GM06990 (cell line): ENCODE data around the gene GP1BB.
"Not testable (repeated sequence)": the region's sequence is repeated elsewhere in the genome, so short reads cannot be mapped to it uniquely, and the experiment has no call there.

ENCODE experiments used
- DNase-seq: peaks from one replicate; pipeline ENCODE4 v3.0.0-alpha.2; 2011; ENCODE audit not compliant: insufficient read length; ENCODE audit errors: extremely low read depth
- H3K27me3 ChIP-seq: replicated peaks from 2 replicates; pipeline ENCODE4 v1.6.0; 2011; ENCODE audit warnings: low read length; ENCODE audit not compliant: control insufficient read depth, insufficient read depth
- H3K36me3 ChIP-seq: 2 replicates; pipeline ENCODE4 v1.5.1; 2011; ENCODE audit warnings: low read length; ENCODE audit not compliant: control insufficient read depth, insufficient read depth
- H3K4me3 ChIP-seq: replicated peaks from 2 replicates; pipeline ENCODE4 v1.5.1; 2011; ENCODE audit warnings: low read depth, mild to moderate bottlenecking, control low read depth, low read length
- CTCF ChIP-seq: IDR thresholded peaks from 2 replicates; pipeline ENCODE4 v1.5.1; 2011; ENCODE audit warnings: low read length, control low read depth, mild to moderate bottlenecking, inconsistent platforms; ENCODE audit not compliant: insufficient read depth, poor library complexity, severe bottlenecking

The GP1BB gene

GRCh38 chr22:19691721-19692341 lies 31.5 kb upstream of the GP1BB start:
- H3K27me3 ChIP-seq: no peaks in the 10 kb centered on the region
- DNase-seq: no peak
- no peaks in the 10 kb centered on the region for H3K36me3 ChIP-seq
- TF ChIP-seq CTCF: no peak
- no peak overlapping the region for H3K4me3 ChIP-seq

GRCh38 chr22:19693581-19693980 lies 29.8 kb upstream of the GP1BB start:
- no peaks in the 10 kb centered on the region for H3K36me3 ChIP-seq
- H3K27me3 ChIP-seq: no peaks in the 10 kb centered on the region
- no peak for TF ChIP-seq CTCF
- no peak overlapping the region for H3K4me3 ChIP-seq
- no peak for DNase-seq

- TF ChIP-seq CTCF: no peak
- DNase-seq: no peak
- Histone ChIP-seq H3K36me3 (no peaks in the 10 kb centered on the region), H3K27me3 (no peaks in the 10 kb centered on the region), H3K4me3 (no peak overlapping the region)
Measured at GRCh38 chr22:19693981-19694670, 29.2 kb upstream of the GP1BB start.

GRCh38 chr22:19694696-19695095 lies 28.6 kb upstream of the GP1BB start:
- no peak for DNase-seq
- no peak for TF ChIP-seq CTCF
- H3K36me3 ChIP-seq: no peaks in the 10 kb centered on the region
- H3K27me3 ChIP-seq: no peaks in the 10 kb centered on the region
- no peak overlapping the region for H3K4me3 ChIP-seq

GRCh38 chr22:19696504-19697276 lies 26.6 kb upstream of the GP1BB start:
- TF ChIP-seq CTCF: no peak
- Histone ChIP-seq H3K4me3 (no peak overlapping the region), H3K27me3 (no peaks in the 10 kb centered on the region), H3K36me3 (no peaks in the 10 kb centered on the region)
- DNase-seq: no peak

- DNase-seq, H3K36me3 ChIP-seq: not testable (repeated sequence)
Measured at GRCh38 chr22:19697871-19698270, 25.5 kb upstream of the GP1BB start.

More at GRCh38 chr22:19697871-19698270, 25.5 kb upstream of the GP1BB start:
- not testable (repeated sequence) for H3K27me3 ChIP-seq, H3K4me3 ChIP-seq
